ENCODE measurements around the gene DNAH14. TPM values are rescaled to one million over a fixed set of nuclear protein-coding genes. Genes with fewer than 3 reads are reported as not detected.
"Not testable (repeated sequence)": the region's sequence is repeated elsewhere in the genome, so short reads cannot be mapped to it uniquely, and the experiment has no call there.

Gene DNAH14
- total RNA-seq = 1 to 10 TPM; 3.5 to 7.0 (median 5.6) TPM

DNA sequence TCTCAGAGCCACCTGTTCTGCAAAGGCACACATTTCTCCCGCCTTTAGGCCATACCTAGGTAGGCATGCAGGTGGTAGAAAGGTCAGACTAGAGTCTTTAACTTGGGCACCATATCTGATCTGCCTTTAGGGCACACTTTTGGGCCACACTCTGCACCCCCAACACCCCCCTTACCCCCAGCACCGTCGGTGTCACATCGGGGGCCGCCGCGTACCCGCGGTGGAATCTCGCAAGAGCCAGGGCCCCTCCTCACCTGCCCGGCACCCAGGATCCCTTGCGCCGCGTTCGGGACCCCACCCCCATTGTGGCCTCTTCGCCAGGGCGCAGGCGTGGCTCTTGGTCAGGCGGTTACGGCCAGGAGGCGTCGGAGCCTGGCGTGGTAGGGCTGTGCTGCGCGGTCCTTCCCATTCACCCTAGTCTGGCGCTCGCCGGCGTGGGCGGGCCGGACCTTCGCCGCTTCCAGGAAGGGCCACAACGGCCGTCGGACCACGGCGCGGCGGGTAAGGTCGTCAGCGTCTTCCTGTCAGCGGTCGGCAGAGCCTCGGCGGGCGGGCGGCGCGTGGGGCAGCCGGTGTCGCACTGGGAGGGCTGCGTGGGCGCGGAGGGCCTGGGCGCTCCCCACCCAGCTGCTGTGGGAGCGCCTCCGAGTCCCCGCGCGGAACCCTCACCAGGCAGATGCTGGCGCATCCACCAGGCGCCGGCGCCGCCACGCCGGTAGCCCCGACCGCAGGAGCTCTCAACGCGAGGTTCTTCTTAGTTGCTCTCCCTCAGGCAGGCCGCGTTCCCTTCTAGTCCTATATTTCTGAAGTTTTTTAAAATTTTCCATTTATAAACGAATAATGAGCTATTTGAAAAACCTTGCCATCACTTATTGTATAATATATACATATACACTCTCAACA is at the start of gene DNAH14:
TSS of gene DNAH14 (plus strand) at position 341 of the 903 bp plus-strand sequence. CDS start 23,028 bp downstream, outside the sequence.
- ATAC-seq (ENCODE audit: low FRiP score) = peak; percentile 95
- TF ChIP-seq, protein P1, sequence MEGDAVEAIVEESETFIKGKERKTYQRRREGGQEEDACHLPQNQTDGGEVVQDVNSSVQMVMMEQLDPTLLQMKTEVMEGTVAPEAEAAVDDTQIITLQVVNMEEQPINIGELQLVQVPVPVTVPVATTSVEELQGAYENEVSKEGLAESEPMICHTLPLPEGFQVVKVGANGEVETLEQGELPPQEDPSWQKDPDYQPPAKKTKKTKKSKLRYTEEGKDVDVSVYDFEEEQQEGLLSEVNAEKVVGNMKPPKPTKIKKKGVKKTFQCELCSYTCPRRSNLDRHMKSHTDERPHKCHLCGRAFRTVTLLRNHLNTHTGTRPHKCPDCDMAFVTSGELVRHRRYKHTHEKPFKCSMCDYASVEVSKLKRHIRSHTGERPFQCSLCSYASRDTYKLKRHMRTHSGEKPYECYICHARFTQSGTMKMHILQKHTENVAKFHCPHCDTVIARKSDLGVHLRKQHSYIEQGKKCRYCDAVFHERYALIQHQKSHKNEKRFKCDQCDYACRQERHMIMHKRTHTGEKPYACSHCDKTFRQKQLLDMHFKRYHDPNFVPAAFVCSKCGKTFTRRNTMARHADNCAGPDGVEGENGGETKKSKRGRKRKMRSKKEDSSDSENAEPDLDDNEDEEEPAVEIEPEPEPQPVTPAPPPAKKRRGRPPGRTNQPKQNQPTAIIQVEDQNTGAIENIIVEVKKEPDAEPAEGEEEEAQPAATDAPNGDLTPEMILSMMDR (IDR thresholded peaks at IDR 0.05) = no peak
- peak; percentile 25 for DNase-seq (ENCODE audit: low spot score)

DNA sequence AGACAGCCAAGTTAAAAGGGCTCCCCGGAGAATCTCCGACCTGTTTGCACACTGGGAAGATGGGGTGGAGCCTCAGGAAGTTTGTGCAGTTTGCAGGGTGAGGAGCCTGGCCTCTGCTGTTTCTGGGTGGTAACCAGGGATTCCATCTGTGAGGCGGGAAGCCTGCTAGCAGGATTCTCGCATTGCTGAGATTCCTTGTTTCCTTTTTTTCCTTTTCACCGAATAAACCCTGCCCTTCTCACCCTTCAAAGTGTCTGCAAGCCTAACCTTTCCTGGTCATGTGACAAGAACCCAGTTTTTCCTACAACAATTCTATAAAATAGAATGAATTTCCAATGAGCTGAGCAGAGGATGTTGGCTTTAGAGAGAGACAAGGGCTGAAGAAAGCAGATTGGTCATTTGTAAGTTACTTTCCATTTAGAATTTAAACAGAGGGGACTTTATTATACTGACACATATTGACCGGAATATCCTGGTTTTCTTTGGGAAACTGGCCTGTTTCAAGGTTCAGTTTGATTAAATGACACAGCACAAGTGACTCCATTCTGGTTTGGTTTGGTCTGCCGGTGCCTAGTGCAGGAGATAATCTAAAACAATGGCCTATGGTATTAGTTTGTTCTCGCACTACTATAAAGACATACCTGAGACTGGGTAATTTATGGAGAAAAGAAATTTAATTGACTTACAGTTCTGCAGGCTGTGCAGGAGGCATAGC is 48.7 kb upstream of the DNAH14 start:
- TF ChIP-seq, protein P1 (IDR thresholded peaks at IDR 0.05) = no peak
- no peak for ATAC-seq (ENCODE audit: low FRiP score)

DNA sequence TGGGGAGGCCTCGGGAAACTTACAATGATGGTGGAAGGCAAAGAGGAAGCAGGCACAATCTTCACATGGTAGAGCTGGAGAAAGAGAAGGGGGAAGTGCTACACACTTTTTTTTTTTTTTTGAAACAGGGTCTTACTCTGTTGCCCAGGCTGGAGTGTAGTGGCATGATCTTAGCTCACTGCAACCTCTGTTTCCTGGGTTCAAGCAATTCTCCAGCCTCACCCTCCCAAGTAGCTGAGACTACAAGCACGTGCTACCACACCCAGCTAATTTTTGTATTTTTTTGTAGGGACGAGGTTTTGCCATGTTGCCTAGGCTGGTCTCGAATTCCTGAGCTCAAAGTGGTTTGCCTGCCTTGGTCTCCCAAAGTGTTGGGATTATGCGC is 48.2 kb upstream of the DNAH14 start:
- not testable (repeated sequence) for ATAC-seq (ENCODE audit: low FRiP score); DNase-seq (ENCODE audit: low spot score)

More for the DNA sequence above, 48.7 kb upstream of the DNAH14 start:
- no peak for DNase-seq (ENCODE audit: low spot score)

DNA sequence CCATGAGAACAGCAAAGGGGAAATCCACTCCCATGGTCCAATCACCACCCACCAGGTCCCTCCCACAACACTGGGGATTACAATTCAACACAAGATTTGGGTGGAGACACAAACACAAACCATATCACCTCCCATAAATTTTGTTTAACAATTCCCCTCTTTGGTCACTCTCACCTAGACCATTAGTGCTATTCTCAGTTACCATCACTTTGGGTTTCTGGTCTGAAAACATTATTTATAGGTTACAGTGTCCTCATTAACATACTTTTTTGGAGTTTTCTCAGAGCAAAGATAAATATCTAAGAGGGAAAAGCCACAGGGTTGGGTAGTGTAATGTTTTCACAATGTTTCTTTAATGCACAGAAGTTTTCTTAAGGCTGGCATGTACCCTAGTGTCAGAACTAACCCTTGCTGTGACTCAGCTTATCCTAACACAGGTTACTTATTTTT is 47.7 kb upstream of the DNAH14 start:
- no peak for DNase-seq (ENCODE audit: low spot score)
- TF ChIP-seq, protein P1 (IDR thresholded peaks at IDR 0.05) = no peak
- ATAC-seq (ENCODE audit: low FRiP score) = no peak

DNA sequence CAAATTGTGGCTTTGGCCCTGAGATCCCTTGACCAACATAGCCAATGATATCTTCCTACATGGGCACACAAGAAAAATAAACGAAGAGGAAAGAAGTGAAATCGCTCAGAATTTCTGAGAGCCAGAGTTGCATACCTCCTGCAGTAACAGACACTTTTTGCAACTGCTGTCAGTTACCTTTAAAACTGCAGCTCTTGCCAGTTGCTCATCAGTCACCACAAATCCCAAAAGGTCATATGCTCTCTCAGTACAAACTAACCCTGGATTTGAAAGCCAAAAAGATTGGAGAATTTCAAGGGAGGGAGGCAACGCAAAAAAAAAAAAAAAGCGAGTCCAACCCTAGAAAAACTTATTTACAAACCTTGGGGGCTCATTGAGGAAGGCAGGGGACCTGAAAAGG is 47.2 kb upstream of the DNAH14 start:
- DNase-seq (ENCODE audit: low spot score) = no peak
- TF ChIP-seq, protein P1 (IDR thresholded peaks at IDR 0.05) = no peak
- ATAC-seq (ENCODE audit: low FRiP score) = no peak

DNA sequence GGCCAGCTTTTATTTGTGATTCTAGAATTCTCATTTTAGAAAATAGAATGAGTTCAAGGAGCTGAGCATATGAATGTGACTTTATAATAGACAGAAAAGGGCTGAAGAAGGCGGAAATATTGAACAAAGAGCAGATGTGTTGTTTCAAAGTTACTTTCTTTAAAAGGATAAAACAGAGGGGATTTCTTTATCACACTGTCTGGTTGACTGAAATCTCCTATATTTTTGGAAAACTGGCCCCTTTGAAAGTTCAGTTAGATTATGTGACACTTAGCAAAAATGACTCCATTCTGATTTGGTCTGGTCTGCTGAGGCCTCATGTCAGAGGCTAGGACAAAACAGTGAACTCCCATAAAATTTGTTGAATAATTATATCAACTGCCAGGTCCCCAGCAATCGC is 46.4 kb upstream of the DNAH14 start:
- TF ChIP-seq, protein P1 (IDR thresholded peaks at IDR 0.05) = no peak
- DNase-seq (ENCODE audit: low spot score) = no peak
- no peak for ATAC-seq (ENCODE audit: low FRiP score)

DNA sequence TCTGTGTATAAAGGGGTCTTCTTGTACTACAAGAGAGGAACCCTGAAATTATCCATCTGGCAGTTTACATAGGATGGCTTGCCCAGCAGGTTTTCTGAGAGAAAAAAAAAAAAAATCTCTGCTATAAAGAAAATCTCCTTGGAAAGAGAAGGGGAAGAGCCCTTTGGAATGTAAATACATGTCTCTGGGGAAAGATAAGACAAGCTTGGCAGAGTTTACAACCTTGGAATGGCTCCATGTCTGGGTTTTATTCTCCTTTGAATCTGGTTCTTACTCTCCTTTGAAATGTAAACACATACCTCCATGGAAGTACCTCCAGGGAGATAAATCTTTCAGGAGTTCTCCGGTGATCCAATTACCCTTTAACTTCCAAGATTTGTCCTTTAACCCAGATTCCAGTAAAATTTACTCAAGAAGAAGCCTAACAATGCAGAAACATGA is 45.1 kb upstream of the DNAH14 start:
- ATAC-seq (ENCODE audit: low FRiP score) (no peak), DNase-seq (ENCODE audit: low spot score) (no peak)
- TF ChIP-seq, protein P1 (IDR thresholded peaks at IDR 0.05) = no peak

DNA sequence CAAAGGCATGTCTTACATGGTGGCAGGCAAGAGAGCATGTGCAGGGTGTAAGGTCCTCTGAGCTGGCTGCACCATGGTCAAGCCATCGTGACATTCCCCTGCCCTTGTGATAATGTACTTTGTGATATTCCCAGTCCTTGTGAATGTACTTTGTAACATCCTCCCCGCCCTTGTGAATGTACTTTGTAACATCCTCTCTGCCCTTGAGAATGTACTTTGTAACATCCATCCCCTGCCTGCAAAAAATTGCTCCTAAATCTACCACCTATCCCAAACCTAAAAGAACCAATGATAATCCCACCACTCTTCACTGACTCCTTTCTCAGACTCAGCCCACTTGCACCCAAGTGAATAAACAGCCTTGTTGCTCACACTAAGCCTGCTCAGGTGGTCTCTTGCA is 44.1 kb upstream of the DNAH14 start:
- not testable (repeated sequence) for DNase-seq (ENCODE audit: low spot score); ATAC-seq (ENCODE audit: low FRiP score)
